Stimulated activated CD4-positive, alpha-beta T cell treated with anti-CD3 and anti-CD28 coated beads, Interleukin-4, amount 100 ng/mL, for 48 hours (primary cell): ENCODE data around the gene TRIM72.
"Not testable (repeated sequence)": the region's sequence is repeated elsewhere in the genome, so short reads cannot be mapped to it uniquely, and the experiment has no call there.

ENCODE experiments used
- DNase-seq, 2 donors: peaks; one replicate each; pipeline ENCODE4 v3.0.0-alpha.2; 2020; ENCODE audit warnings: low read depth in 2 of 2

TRIM72 gene

GRCh38 chr16:31215287-31216162, 1.6 kb downstream of the TRIM72 start:
- DNase-seq, result no peak

- DNase-seq, result no peak
Measured at GRCh38 chr16:31216422-31217135, 2.7 kb downstream of the TRIM72 start, which contains the start of gene PYDC1. Gene PYDC1 (minus strand): TSS chr16:31217135. CDS start chr16:31217028, 107 bp downstream.

- DNase-seq, result no peak
Measured at GRCh38 chr16:31217136-31217530, 3.2 kb downstream of the TRIM72 start.

GRCh38 chr16:31219154-31219741, 5.3 kb downstream of the TRIM72 start:
- DNase-seq, result no peak

- no peak for DNase-seq
Measured at GRCh38 chr16:31221357-31222160, 7.6 kb downstream of the TRIM72 start.

- no peak for DNase-seq
Measured at GRCh38 chr16:31223044-31223443, 9.1 kb downstream of the TRIM72 start.

- no peak for DNase-seq
Measured at GRCh38 chr16:31224092-31224955, 10.4 kb downstream of the TRIM72 start.

- DNase-seq, result no peak
Measured at GRCh38 chr16:31225193-31225592, 11.3 kb downstream of the TRIM72 start.

GRCh38 chr16:31228206-31228605, 14.3 kb downstream of the TRIM72 start:
- no peak for DNase-seq

- no peak for DNase-seq
Measured at GRCh38 chr16:31229501-31229900, 15.6 kb downstream of the TRIM72 start.

- DNase-seq, result no peak
Measured at GRCh38 chr16:31238041-31238440, 24.1 kb downstream of the TRIM72 start.

- no peak for DNase-seq
Measured at GRCh38 chr16:31242206-31242605, 28.3 kb downstream of the TRIM72 start.

GRCh38 chr16:31243734-31244670, 30.1 kb downstream of the TRIM72 start:
- no peak for DNase-seq

- not testable (repeated sequence) for DNase-seq
Measured at GRCh38 chr16:31245598-31245997, 31.7 kb downstream of the TRIM72 start.

GRCh38 chr16:31246296-31246695, 32.4 kb downstream of the TRIM72 start:
- no peak for DNase-seq

- no peak for DNase-seq
Measured at GRCh38 chr16:31248344-31248743, 34.4 kb downstream of the TRIM72 start.

- no peak for DNase-seq
Measured at GRCh38 chr16:31250782-31251384, 37.0 kb downstream of the TRIM72 start.

GRCh38 chr16:31251435-31251834, 37.5 kb downstream of the TRIM72 start:
- no peak for DNase-seq

- peak; percentile 24 to 36 for DNase-seq
Measured at GRCh38 chr16:31253642-31254045, 39.7 kb downstream of the TRIM72 start.
